Epithelial cell of proximal tubule (primary cell): ENCODE data around the gene ANK3. TPM values are rescaled to one million over a fixed set of nuclear protein-coding genes. Genes with fewer than 3 reads are reported as not detected.

Experiments used
- DNase-seq: peaks from one replicate; pipeline ENCODE4 v3.0.0-alpha.2; 2011; ENCODE audit warnings: low read depth
- H3K4me3 ChIP-seq: 2 replicates; pipeline ENCODE4 v1.5.1; 2011; ENCODE audit warnings: low read depth, mild to moderate bottlenecking, low read length
- CTCF ChIP-seq: conservative IDR thresholded peaks from 2 replicates; pipeline ENCODE4 v1.5.1; 2012; ENCODE audit warnings: low read depth, mild to moderate bottlenecking, low read length
- total RNA-seq: library from RNA; depleted of rRNA; stranded (reverse); fragments of >200 nt; gene quantifications from 2 replicates; pipeline ENCODE4 v1.2.3, GENCODE V29; 2015

Gene ANK3
- total RNA-seq, 1 donor from 2014 or later: 6.6 TPM

- DNase-seq: no peak
- H3K4me3 ChIP-seq: no peak overlapping the region
- no peak for TF ChIP-seq CTCF
Observed at GRCh38 chr10:60086421-60086820, 303.3 kb downstream of the ANK3 start.

GRCh38 chr10:60082744-60083344 is 306.8 kb downstream of the ANK3 start:
- TF ChIP-seq CTCF: no peak
- DNase-seq: no peak
- H3K4me3 ChIP-seq: no peak overlapping the region

- no peak for TF ChIP-seq CTCF
- DNase-seq: no peak
- no peak overlapping the region for H3K4me3 ChIP-seq
Observed at GRCh38 chr10:60082341-60082740, 307.3 kb downstream of the ANK3 start.

- H3K4me3 ChIP-seq: no peak overlapping the region
- no peak for DNase-seq
- TF ChIP-seq CTCF: no peak
Observed at GRCh38 chr10:60073781-60074656, 315.7 kb downstream of the ANK3 start.

- no peak for TF ChIP-seq CTCF
- DNase-seq: no peak
Observed at GRCh38 chr10:60073397-60073780, 316.3 kb downstream of the ANK3 start.

GRCh38 chr10:60069311-60069710 is 320.4 kb downstream of the ANK3 start:
- no peak for DNase-seq
- TF ChIP-seq CTCF: no peak
- no peak overlapping the region for H3K4me3 ChIP-seq

More at GRCh38 chr10:60073397-60073780, 316.3 kb downstream of the ANK3 start:
- H3K4me3 ChIP-seq: no peak overlapping the region
